ENCODE results near the gene HNRNPA3. TPM values are rescaled to one million over a fixed set of nuclear protein-coding genes. Genes with fewer than 3 reads are reported as not detected.

Gene HNRNPA3
- total RNA-seq, 1 experiment from 2014 or later: 328 TPM

- RAD21 ChIA-PET (ENCODE audit: low non-redundant PET in 1 of 2, low total read pairs in 2 of 2, uncharacterized antibody in 2 of 2, unreplicated experiment in 2 of 2): no interaction called here
Measured at GRCh38 chr2:177183860-177184259, 28.7 kb upstream of the HNRNPA3 start.

GRCh38 chr2:177184606-177185005 lies 28.0 kb upstream of the HNRNPA3 start:
- TF ChIP-seq MAX (IDR thresholded peaks at IDR 0.05): no peak
- TF ChIP-seq YY1 (IDR thresholded peaks at IDR 0.05; ENCODE audit: extremely low read depth, insufficient replicate concordance, low read depth, low read length): no peak
- no peak for TF ChIP-seq ATF3 (IDR thresholded peaks at IDR 0.05)
- no peak for TF ChIP-seq FOSL1 (IDR thresholded peaks at IDR 0.05; ENCODE audit: low read depth)
- TF ChIP-seq SP1 (IDR thresholded peaks at IDR 0.05; ENCODE audit: low read depth): no peak
- no peak for TF ChIP-seq CBX3 (IDR thresholded peaks at IDR 0.05; ENCODE audit: low read depth)
- no peak for TF ChIP-seq TCF7L2 (IDR thresholded peaks at IDR 0.05; ENCODE audit: borderline replicate concordance, extremely low read depth, insufficient read depth, insufficient read length)
- no peak for TF ChIP-seq POLR2A (IDR thresholded peaks at IDR 0.05; ENCODE audit: borderline replicate concordance, extremely low read depth, insufficient read depth, insufficient read length)
- TF ChIP-seq REST (IDR thresholded peaks at IDR 0.05; ENCODE audit: low read depth): no peak
- no peak for TF ChIP-seq RAD21 (IDR thresholded peaks at IDR 0.05; ENCODE audit: low read depth)
- no peak for TF ChIP-seq ZFX (IDR thresholded peaks at IDR 0.05)
- no peak for TF ChIP-seq EGR1 (IDR thresholded peaks at IDR 0.05; ENCODE audit: low read depth)
- no peak for TF ChIP-seq ZNF274 (IDR thresholded peaks at IDR 0.05; ENCODE audit: low read depth, low read length)
- H3K4me1 ChIP-seq (ENCODE audit: control insufficient read depth in 1 of 2, insufficient read depth in 2 of 2, low read length in 2 of 2): peaks cover 17 to 20% of the 10 kb centered on the region in 2 experiments; a peak in 3 of 4 replicates
- POLR2A ChIA-PET: no interaction called here
- no peaks in the 10 kb centered on the region for H4K20me1 ChIP-seq (ENCODE audit: insufficient read depth)
- no peak overlapping the region for H3K4me3 ChIP-seq (replicated peaks in 1 of 2; ENCODE audit: low read depth in 1 of 2, low read length in 2 of 2)
- no peak overlapping the region for H3K27ac ChIP-seq (ENCODE audit: low read depth, low read length)
- no peaks in the 10 kb centered on the region for H3K9me3 ChIP-seq (ENCODE audit: control insufficient read depth in 1 of 2, insufficient read depth in 1 of 2, low read depth in 1 of 2, low read length in 2 of 2)
- RAD21 ChIA-PET (ENCODE audit: low non-redundant PET in 1 of 2, low total read pairs in 2 of 2, uncharacterized antibody in 2 of 2, unreplicated experiment in 2 of 2): no interaction called here
- H3K79me2 ChIP-seq (ENCODE audit: insufficient read depth, low read length): no peaks in the 10 kb centered on the region
- no peak overlapping the region for H2AFZ ChIP-seq (ENCODE audit: low read depth, low read length, poor library complexity, severe bottlenecking)
- no peak for ATAC-seq
- H3K4me2 ChIP-seq (ENCODE audit: low read length): no peak overlapping the region
- intact Hi-C loops (cut with micrococcal nuclease): no loop called here
- no peak for DNase-seq (ENCODE audit: low read depth, low spot score)
- no peaks in the 10 kb centered on the region for H3K9me2 ChIP-seq (ENCODE audit: insufficient read depth)
- H3K36me3 ChIP-seq (ENCODE audit: control insufficient read depth in 1 of 2, insufficient read depth in 2 of 2, low read length in 2 of 2): no peaks in the 10 kb centered on the region
- CTCF ChIA-PET: interaction anchor here (1.2 kb wide), 1 partner anchor 11 kb away, joined by 3 read pairs; no protein-coding TSS in a partner anchor
- no peak overlapping the region for H3K9ac ChIP-seq (ENCODE audit: low read length)
- BruUV-seq (replicated peaks): no TSS peak
- H3K27me3 ChIP-seq (ENCODE audit: insufficient read depth, low read length): no peaks in the 10 kb centered on the region

More at GRCh38 chr2:177183860-177184259, 28.7 kb upstream of the HNRNPA3 start:
- no peak overlapping the region for H3K9ac ChIP-seq (ENCODE audit: low read length)
- no peak for ATAC-seq
- intact Hi-C loops (cut with micrococcal nuclease): no loop called here
- no TSS peak for BruUV-seq (replicated peaks)
- H3K36me3 ChIP-seq (ENCODE audit: control insufficient read depth in 1 of 2, insufficient read depth in 2 of 2, low read length in 2 of 2): no peaks in the 10 kb centered on the region
- no peak overlapping the region for H3K4me2 ChIP-seq (ENCODE audit: low read length)
- H3K4me1 ChIP-seq (ENCODE audit: control insufficient read depth in 1 of 2, insufficient read depth in 2 of 2, low read length in 2 of 2): peaks cover 17% of the 10 kb centered on the region in 2 experiments; a peak in 3 of 4 replicates
- H3K79me2 ChIP-seq (ENCODE audit: insufficient read depth, low read length): no peaks in the 10 kb centered on the region
- CTCF ChIA-PET: interaction anchor here (1.2 kb wide), 1 partner anchor 11 kb away, joined by 3 read pairs; no protein-coding TSS in a partner anchor
- H3K27me3 ChIP-seq (ENCODE audit: insufficient read depth, low read length): no peaks in the 10 kb centered on the region
- no peak for TF ChIP-seq ZFX (IDR thresholded peaks at IDR 0.05)
- no peak for TF ChIP-seq SRF (IDR thresholded peaks at IDR 0.05; ENCODE audit: low read depth)
- TF ChIP-seq YY1 (IDR thresholded peaks at IDR 0.05; ENCODE audit: extremely low read depth, insufficient replicate concordance, low read depth, low read length): no peak
- TF ChIP-seq MAX (IDR thresholded peaks at IDR 0.05): no peak
- TF ChIP-seq SP1 (IDR thresholded peaks at IDR 0.05; ENCODE audit: low read depth): no peak
- TF ChIP-seq FOSL1 (IDR thresholded peaks at IDR 0.05; ENCODE audit: low read depth): no peak
- no peak overlapping the region for H3K27ac ChIP-seq (ENCODE audit: low read depth, low read length)
- no peak overlapping the region for H2AFZ ChIP-seq (ENCODE audit: low read depth, low read length, poor library complexity, severe bottlenecking)
- no peaks in the 10 kb centered on the region for H3K9me2 ChIP-seq (ENCODE audit: insufficient read depth)
- H3K4me3 ChIP-seq (replicated peaks in 1 of 2; ENCODE audit: low read depth in 1 of 2, low read length in 2 of 2): no peak overlapping the region
- H4K20me1 ChIP-seq (ENCODE audit: insufficient read depth): no peaks in the 10 kb centered on the region
- no peak for DNase-seq (ENCODE audit: low read depth, low spot score)
- POLR2A ChIA-PET: interaction anchor here (0.6 kb wide), 1 partner anchor 81 kb away, joined by 3 read pairs; the partner anchor contains the start of gene NFE2L2
- no peaks in the 10 kb centered on the region for H3K9me3 ChIP-seq (ENCODE audit: control insufficient read depth in 1 of 2, insufficient read depth in 1 of 2, low read depth in 1 of 2, low read length in 2 of 2)
